ENCODE results near the gene MPI. TPM values are rescaled to one million over a fixed set of nuclear protein-coding genes. Genes with fewer than 3 reads are reported as not detected.

The MPI gene
- total and polyA plus RNA-seq, 8 donors: 27.8 to 69.8 (median 60.8) TPM

DNA sequence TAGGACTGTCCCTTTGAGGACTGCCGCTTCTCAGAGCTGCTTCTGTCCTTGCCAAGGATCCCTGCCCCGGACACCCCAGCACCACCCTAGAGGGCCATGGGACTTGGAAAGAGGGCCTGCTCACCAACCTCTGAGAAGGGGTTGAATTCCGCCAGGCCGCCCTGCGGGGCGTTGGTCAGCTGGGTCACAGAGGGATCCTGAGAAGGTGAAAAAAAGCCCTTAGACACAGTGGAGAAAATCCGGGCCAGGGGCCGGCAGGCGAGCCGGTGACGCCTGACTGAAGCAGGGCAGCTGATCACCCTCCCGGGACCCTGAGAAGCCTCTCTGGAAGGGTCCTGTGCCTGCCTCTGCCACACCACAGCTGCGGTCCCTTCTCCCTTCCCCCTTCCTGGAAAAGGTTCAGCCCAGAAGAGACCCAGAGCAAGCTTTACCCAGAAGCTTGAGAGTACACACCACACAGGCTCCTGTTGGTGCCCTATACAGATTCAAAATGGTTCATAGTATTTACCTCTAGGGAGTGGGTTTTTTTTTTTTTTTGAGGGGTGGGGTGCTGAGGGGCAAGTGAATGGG is 35.3 kb upstream of the MPI start:
- no peak overlapping the region for H3K4me3 ChIP-seq
- peaks cover 4 to 30% of the 10 kb centered on the region in 2 donors for H3K4me1 ChIP-seq
- TF ChIP-seq, protein P1, sequence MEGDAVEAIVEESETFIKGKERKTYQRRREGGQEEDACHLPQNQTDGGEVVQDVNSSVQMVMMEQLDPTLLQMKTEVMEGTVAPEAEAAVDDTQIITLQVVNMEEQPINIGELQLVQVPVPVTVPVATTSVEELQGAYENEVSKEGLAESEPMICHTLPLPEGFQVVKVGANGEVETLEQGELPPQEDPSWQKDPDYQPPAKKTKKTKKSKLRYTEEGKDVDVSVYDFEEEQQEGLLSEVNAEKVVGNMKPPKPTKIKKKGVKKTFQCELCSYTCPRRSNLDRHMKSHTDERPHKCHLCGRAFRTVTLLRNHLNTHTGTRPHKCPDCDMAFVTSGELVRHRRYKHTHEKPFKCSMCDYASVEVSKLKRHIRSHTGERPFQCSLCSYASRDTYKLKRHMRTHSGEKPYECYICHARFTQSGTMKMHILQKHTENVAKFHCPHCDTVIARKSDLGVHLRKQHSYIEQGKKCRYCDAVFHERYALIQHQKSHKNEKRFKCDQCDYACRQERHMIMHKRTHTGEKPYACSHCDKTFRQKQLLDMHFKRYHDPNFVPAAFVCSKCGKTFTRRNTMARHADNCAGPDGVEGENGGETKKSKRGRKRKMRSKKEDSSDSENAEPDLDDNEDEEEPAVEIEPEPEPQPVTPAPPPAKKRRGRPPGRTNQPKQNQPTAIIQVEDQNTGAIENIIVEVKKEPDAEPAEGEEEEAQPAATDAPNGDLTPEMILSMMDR (IDR thresholded peaks at IDR 0.05): no peak
- H3K36me3 ChIP-seq: peaks cover 0 to 60% of the 10 kb centered on the region in 2 donors
- no peaks in the 10 kb centered on the region for H3K9me3 ChIP-seq
- no peak overlapping the region for H3K27ac ChIP-seq
- ATAC-seq (no peak), DNase-seq (no peak)
- H3K27me3 ChIP-seq: no peaks in the 10 kb centered on the region
- intact Hi-C loops (cut with DNase I): no loop called here

DNA sequence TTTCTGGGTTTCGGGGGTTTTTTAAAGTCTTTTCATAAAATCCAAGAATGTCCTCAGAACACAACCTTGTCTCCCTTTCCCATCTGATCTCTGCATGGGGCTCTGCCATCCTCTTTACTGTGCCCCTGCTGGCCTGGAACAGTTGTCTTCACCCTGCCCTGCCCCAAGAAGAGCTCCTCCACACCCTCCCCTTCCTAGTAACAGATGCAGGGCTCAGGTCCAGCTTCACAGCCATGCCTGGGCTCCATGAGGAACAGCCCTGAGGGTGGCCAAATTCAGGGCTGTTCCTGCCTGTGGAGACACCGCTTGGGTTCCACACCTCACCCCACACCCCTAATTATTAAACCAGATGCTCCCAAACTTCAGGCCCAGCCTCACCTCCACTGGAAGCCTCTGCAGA is 34.0 kb upstream of the MPI start:
- intact Hi-C loops (cut with DNase I): no loop called here
- peaks cover 4 to 30% of the 10 kb centered on the region in 2 donors for H3K4me1 ChIP-seq
- peaks cover 0 to 47% of the 10 kb centered on the region in 2 donors for H3K36me3 ChIP-seq
- DNase-seq (no peak), ATAC-seq (no peak)
- no peaks in the 10 kb centered on the region for H3K27me3 ChIP-seq
- no peak overlapping the region for H3K4me3 ChIP-seq
- H3K9me3 ChIP-seq: no peaks in the 10 kb centered on the region
- no peak overlapping the region for H3K27ac ChIP-seq
- TF ChIP-seq, protein P1 (IDR thresholded peaks at IDR 0.05): no peak

DNA sequence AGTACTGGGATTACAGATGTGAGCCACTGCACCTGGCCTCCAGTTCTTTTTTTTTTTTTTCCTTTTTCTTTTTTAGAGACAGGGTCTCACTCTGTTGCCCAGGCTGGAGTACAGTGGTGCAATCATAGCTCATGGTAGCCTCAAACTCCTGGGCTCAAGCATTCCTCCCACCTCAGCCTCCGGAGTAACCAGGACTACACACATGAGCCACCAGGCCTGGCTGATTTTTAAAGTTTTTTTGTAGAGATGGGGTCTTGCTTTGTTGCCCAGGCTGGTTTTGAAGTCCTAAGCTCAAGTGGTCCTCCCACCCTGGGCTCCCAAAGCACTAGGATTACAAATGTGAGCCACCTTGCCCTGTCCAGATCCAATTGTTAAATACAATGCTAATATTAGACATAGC is 33.3 kb upstream of the MPI start:
- H3K27ac ChIP-seq: no peak overlapping the region
- no peaks in the 10 kb centered on the region for H3K9me3 ChIP-seq
- H3K27me3 ChIP-seq: no peaks in the 10 kb centered on the region
- intact Hi-C loops (cut with DNase I): no loop called here
- ATAC-seq (no peak), DNase-seq (no peak)
- H3K4me3 ChIP-seq: no peak overlapping the region
- H3K36me3 ChIP-seq: peaks cover 0 to 45% of the 10 kb centered on the region in 2 donors
- peaks cover 4 to 30% of the 10 kb centered on the region in 2 donors for H3K4me1 ChIP-seq
- TF ChIP-seq, protein P1 (IDR thresholded peaks at IDR 0.05): no peak

DNA sequence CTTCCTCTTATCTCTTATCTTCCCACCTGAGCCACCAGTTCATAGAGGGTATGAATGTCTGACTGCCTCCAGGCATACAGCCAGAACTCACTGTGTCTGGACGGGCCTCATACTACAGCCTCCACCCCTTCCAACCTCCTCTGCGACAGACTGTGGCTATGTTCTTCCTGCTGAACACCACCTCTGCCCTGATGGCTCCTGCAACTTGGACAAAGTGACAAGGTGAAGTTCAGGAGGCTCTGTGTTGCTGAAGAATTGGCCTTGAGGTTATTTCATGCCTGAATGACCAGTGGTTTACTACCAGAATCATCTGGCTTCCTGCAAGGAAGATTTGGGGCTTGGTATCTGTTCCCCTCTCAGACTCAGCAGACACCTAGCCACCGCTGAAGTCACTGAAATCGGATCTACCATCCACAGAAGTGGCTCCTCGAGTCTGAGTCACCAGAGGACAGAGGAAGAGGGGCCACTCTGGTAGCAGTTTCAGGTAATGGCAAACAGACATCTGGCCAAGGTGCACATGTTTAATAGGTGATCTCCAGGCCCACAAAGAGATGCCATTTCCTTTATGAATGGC is 32.7 kb upstream of the MPI start:
- H3K27me3 ChIP-seq: no peaks in the 10 kb centered on the region
- no peak overlapping the region for H3K4me3 ChIP-seq
- TF ChIP-seq, protein P1 (IDR thresholded peaks at IDR 0.05): no peak
- peak; percentile 77 for ATAC-seq
- no peak for DNase-seq
- intact Hi-C loops (cut with DNase I): no loop called here
- peak overlapping the region in 1 of 2 donors; percentile 50 for H3K27ac ChIP-seq
- peaks cover 4 to 30% of the 10 kb centered on the region in 2 donors for H3K4me1 ChIP-seq
- H3K9me3 ChIP-seq: no peaks in the 10 kb centered on the region
- H3K36me3 ChIP-seq: peaks cover 0 to 39% of the 10 kb centered on the region in 2 donors

DNA sequence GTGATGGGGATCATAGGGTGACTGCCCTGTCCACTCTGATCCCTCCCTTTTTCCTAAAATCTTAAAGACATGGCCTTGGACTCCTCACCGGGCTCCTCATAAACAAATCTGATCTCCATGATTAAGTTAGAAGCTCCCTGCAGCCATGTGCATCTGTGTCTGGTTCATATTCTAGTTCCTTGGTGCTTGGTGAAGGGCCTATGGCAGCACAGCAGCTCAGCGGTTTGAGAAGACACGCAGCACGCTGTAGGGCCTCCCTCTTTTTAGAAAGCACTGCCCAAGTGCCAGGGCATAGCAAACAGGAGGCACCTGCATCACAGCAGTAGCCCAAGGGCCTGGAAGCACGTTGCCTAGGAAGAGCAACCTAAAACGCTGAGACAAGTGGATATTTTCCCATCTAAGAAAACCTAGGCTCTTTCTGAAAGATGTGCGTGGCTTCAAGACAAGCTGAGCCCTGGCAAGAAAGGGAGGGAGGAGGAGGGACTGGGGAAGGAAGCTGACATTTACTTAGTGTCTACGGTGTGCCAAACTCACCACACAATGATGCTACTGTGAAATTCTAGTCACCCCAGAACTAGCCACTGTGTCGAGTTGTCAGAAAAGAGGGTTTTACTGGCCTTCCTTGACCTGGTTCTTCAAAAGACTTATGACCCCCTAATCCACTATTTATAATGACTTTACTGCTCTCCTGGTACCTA is 32.0 kb upstream of the MPI start:
- ATAC-seq (no peak), DNase-seq (no peak)
- Histone ChIP-seq H3K4me1 (peaks cover 4 to 30% of the 10 kb centered on the region in 2 donors), H3K27ac (peak overlapping the region in 1 of 2 donors; percentile 50), H3K27me3 (no peaks in the 10 kb centered on the region), H3K36me3 (peaks cover 0 to 33% of the 10 kb centered on the region in 2 donors), H3K4me3 (no peak overlapping the region), H3K9me3 (no peaks in the 10 kb centered on the region)
- intact Hi-C loops (cut with DNase I): no loop called here
- TF ChIP-seq, protein P1 (IDR thresholded peaks at IDR 0.05): no peak
